Islet precursor cell (in vitro differentiated cells): ENCODE data around the gene SOX6.

ENCODE experiments used
- DNase-seq: peaks from one replicate; pipeline ENCODE4 v3.0.0-alpha.2; 2018

Gene SOX6

GRCh38 chr11:15918674-15919073 is 437.7 kb downstream of the SOX6 start:
- peak; percentile 40 for DNase-seq

GRCh38 chr11:15918212-15918611 is 438.1 kb downstream of the SOX6 start:
- DNase-seq, result peak; percentile 51
